Neural cell (in vitro differentiated cells): ENCODE measurements around the gene OTUD3. TPM values are rescaled to one million over a fixed set of nuclear protein-coding genes. Genes with fewer than 3 reads are reported as not detected.

Source experiments
- H2AFZ ChIP-seq: fragments of 200-600, 300-800 bp; sonication (generic), shearing (Covaris generic); 2 replicates; pipeline ENCODE4 v1.6.0; 2014; ENCODE audit warnings: low read depth, mild to moderate bottlenecking, antibody characterized with exemption, low read length, moderate library complexity
- H3F3A ChIP-seq: fragments of 200-600 bp; shearing (Covaris generic); 2 replicates; pipeline ENCODE4 v1.6.1; 2016; ENCODE audit warnings: mild to moderate bottlenecking, moderate library complexity, mixed read lengths, antibody characterized with exemption, low read length; ENCODE audit not compliant: insufficient read depth, poor library complexity, severe bottlenecking
- H3K27ac ChIP-seq: fragments of 200-600, 300-800 bp; sonication (generic), shearing (Covaris generic); 2 replicates; pipeline ENCODE4 v1.5.1; 2014; ENCODE audit warnings: mild to moderate bottlenecking, low read length, moderate library complexity
- H3K27me3 ChIP-seq: fragments of 300-800, 200-600 bp; sonication (generic), shearing (Covaris generic); 2 replicates; pipeline ENCODE4 v1.6.0; 2014; ENCODE audit warnings: mild to moderate bottlenecking, low read depth, low read length, moderate library complexity; ENCODE audit not compliant: insufficient read depth
- H3K36me3 ChIP-seq: fragments of 300-800, 200-600 bp; sonication (generic), shearing (Covaris generic); 2 replicates; pipeline ENCODE4 v1.5.1; 2014; ENCODE audit warnings: mild to moderate bottlenecking, antibody characterized with exemption, low read length, moderate library complexity; ENCODE audit not compliant: insufficient read depth
- H3K4me2 ChIP-seq: fragments of 300-800, 200-600 bp; sonication (generic), shearing (Covaris generic); 2 replicates; pipeline ENCODE4 v1.6.0; 2014; ENCODE audit warnings: mild to moderate bottlenecking, low read length
- H3K4me3 ChIP-seq: fragments of 300-800, 200-600 bp; sonication (generic), shearing (Covaris generic); 2 replicates; pipeline ENCODE4 v1.5.1; 2014; ENCODE audit warnings: mild to moderate bottlenecking, low read length, moderate library complexity
- H3K79me2 ChIP-seq: fragments of 200-600 bp; shearing (Covaris generic); replicated peaks from 2 replicates; pipeline ENCODE4 v1.6.0; 2014; ENCODE audit warnings: mild to moderate bottlenecking, low read length, moderate library complexity; ENCODE audit not compliant: insufficient read depth
- H3K9ac ChIP-seq: fragments of 300-800, 200-600 bp; sonication (generic), shearing (Covaris generic); 2 replicates; pipeline ENCODE4 v1.6.1; 2016; ENCODE audit warnings: mild to moderate bottlenecking, low read length, mixed read lengths
- H3K9me2 ChIP-seq: fragments of 200-600 bp; shearing (Covaris generic); 2 replicates; pipeline ENCODE4 v1.6.1; 2016; ENCODE audit warnings: mild to moderate bottlenecking, low read length, mixed read lengths; ENCODE audit not compliant: insufficient read depth
- H3K9me3 ChIP-seq: fragments of 200-600, 300-800 bp; sonication (generic), shearing (Covaris generic); 2 replicates; pipeline ENCODE4 v1.6.1; 2016; ENCODE audit warnings: mild to moderate bottlenecking, mixed run types, low read length, moderate library complexity, mixed read lengths
- H4K20me1 ChIP-seq: fragments of 200-600 bp; shearing (Covaris generic); 2 replicates; pipeline ENCODE4 v1.6.1; 2016; ENCODE audit warnings: mild to moderate bottlenecking, mixed run types; ENCODE audit not compliant: insufficient read depth
- CTCF ChIP-seq: fragments of 450-650 bp; IDR thresholded peaks from 2 replicates; pipeline ENCODE4 v1.5.1; 2014; ENCODE audit warnings: antibody characterized with exemption, mild to moderate bottlenecking, moderate library complexity; ENCODE audit not compliant: poor library complexity, severe bottlenecking
- EZH2 ChIP-seq: fragments of 200-600, 300-800 bp; shearing (Covaris generic), sonication (generic); IDR thresholded peaks from 2 replicates; pipeline ENCODE4 v1.6.1; 2014; ENCODE audit warnings: antibody characterized with exemption, low read length, borderline replicate concordance, mild to moderate bottlenecking; ENCODE audit not compliant: insufficient read depth, poor library complexity, severe bottlenecking
- MXI1 ChIP-seq: fragments of 450-650 bp; conservative IDR thresholded peaks from 2 replicates; pipeline ENCODE4 v1.6.1; 2014; ENCODE audit warnings: antibody characterized with exemption, mild to moderate bottlenecking; ENCODE audit not compliant: poor library complexity, severe bottlenecking
- POLR2AphosphoS5 ChIP-seq: IDR thresholded peaks from 2 replicates; pipeline ENCODE4 v1.6.1; 2012
- RAD21 ChIP-seq: fragments of 450-650 bp; conservative IDR thresholded peaks from 2 replicates; pipeline ENCODE4 v1.6.1; 2014; ENCODE audit warnings: antibody characterized with exemption, mild to moderate bottlenecking, moderate library complexity
- SMC3 ChIP-seq: fragments of 450-650 bp; conservative IDR thresholded peaks from 2 replicates; pipeline ENCODE4 v1.6.1; 2014; ENCODE audit warnings: antibody characterized with exemption, mild to moderate bottlenecking, moderate library complexity; ENCODE audit not compliant: poor library complexity
- TAF1 ChIP-seq: IDR thresholded peaks from 2 replicates; pipeline ENCODE4 v1.6.1; 2012; ENCODE audit warnings: low read depth
- polyA plus RNA-seq: library from polyadenylated mRNA; depleted of rRNA; stranded (reverse); fragments of >200 nt; gene quantifications from 2 replicates; pipeline ENCODE4 v1.2.3, GENCODE V29; 2014
- TF ChIP-seq, protein P1 (sequence below): IDR thresholded peaks from 2 replicates; pipeline ENCODE4 v1.6.1; 2012; ENCODE audit warnings: borderline replicate concordance

OTUD3 gene
- polyA plus RNA-seq, 1 donor from 2014 or later, result 24.0 TPM

DNA sequence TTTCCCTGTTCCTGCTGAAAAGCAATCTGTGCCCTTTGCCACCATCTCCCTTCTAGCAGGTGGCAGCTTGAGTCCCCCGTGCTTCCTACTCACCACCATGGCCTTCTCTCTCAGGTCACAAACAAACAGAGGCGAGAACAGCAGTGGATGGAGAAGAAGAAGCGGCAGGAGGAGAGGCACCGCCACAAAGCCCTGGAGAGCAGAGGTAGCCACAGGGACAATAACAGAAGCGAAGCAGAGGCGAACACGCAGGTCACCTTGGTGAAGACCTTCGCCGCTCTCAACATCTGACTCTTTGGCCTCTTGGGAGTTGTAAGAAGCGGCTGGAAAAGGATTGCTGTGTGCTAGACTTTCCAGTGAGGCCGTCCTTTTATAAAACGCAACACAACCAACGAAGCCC, 25.3 kb downstream of the OTUD3 start:
- H3K79me2 ChIP-seq, result no peaks in the 10 kb centered on the region
- H3F3A ChIP-seq, result no peaks in the 10 kb centered on the region
- no peak overlapping the region for H2AFZ ChIP-seq
- no peaks in the 10 kb centered on the region for H4K20me1 ChIP-seq
- no peaks in the 10 kb centered on the region for H3K27me3 ChIP-seq
- no peak overlapping the region for H3K9ac ChIP-seq
- no peak overlapping the region for H3K4me2 ChIP-seq
- H3K9me2 ChIP-seq, result no peaks in the 10 kb centered on the region
- TF ChIP-seq RAD21, result no peak
- TF ChIP-seq TAF1, result no peak
- no peak for TF ChIP-seq POLR2AphosphoS5
- no peak for TF ChIP-seq MXI1
- TF ChIP-seq CTCF, result no peak
- H3K4me3 ChIP-seq, result no peak overlapping the region
- no peak overlapping the region for H3K27ac ChIP-seq
- H3K9me3 ChIP-seq, result no peaks in the 10 kb centered on the region
- peaks cover 12% of the 10 kb centered on the region for H3K36me3 ChIP-seq

GRCh38 chr1:19909392-19909791, 27.2 kb downstream of the OTUD3 start:
- Histone ChIP-seq H3K4me3 (no peak overlapping the region), H4K20me1 (no peaks in the 10 kb centered on the region), H3K27me3 (no peaks in the 10 kb centered on the region), H3F3A (no peaks in the 10 kb centered on the region), H3K27ac (no peak overlapping the region), H3K79me2 (no peaks in the 10 kb centered on the region), H2AFZ (no peak overlapping the region), H3K9me2 (no peaks in the 10 kb centered on the region), H3K36me3 (peaks cover 4% of the 10 kb centered on the region), H3K4me2 (no peak overlapping the region), H3K9me3 (no peaks in the 10 kb centered on the region), H3K9ac (no peak overlapping the region)
- TF ChIP-seq CTCF (no peak), SMC3 (no peak), MXI1 (no peak), EZH2 (no peak)
- TF ChIP-seq, protein P1, sequence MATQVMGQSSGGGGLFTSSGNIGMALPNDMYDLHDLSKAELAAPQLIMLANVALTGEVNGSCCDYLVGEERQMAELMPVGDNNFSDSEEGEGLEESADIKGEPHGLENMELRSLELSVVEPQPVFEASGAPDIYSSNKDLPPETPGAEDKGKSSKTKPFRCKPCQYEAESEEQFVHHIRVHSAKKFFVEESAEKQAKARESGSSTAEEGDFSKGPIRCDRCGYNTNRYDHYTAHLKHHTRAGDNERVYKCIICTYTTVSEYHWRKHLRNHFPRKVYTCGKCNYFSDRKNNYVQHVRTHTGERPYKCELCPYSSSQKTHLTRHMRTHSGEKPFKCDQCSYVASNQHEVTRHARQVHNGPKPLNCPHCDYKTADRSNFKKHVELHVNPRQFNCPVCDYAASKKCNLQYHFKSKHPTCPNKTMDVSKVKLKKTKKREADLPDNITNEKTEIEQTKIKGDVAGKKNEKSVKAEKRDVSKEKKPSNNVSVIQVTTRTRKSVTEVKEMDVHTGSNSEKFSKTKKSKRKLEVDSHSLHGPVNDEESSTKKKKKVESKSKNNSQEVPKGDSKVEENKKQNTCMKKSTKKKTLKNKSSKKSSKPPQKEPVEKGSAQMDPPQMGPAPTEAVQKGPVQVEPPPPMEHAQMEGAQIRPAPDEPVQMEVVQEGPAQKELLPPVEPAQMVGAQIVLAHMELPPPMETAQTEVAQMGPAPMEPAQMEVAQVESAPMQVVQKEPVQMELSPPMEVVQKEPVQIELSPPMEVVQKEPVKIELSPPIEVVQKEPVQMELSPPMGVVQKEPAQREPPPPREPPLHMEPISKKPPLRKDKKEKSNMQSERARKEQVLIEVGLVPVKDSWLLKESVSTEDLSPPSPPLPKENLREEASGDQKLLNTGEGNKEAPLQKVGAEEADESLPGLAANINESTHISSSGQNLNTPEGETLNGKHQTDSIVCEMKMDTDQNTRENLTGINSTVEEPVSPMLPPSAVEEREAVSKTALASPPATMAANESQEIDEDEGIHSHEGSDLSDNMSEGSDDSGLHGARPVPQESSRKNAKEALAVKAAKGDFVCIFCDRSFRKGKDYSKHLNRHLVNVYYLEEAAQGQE, result no peak
